GM18508 (cell line): ENCODE data around the gene ZMAT3.
"Not testable (repeated sequence)": the region's sequence is repeated elsewhere in the genome, so short reads cannot be mapped to it uniquely, and the experiment has no call there.

Source experiments
- ATAC-seq: cut with Tn5 transposase; IDR thresholded peaks from one replicate; pipeline ENCODE4 v1.9.1; 2021; ENCODE audit warnings: moderate number of reproducible peaks; ENCODE audit not compliant: insufficient read depth, unreplicated experiment

ZMAT3 gene

GRCh38 chr3:179069762-179070390 lies 1.7 kb downstream of the ZMAT3 start:
- ATAC-seq = no peak

DNA sequence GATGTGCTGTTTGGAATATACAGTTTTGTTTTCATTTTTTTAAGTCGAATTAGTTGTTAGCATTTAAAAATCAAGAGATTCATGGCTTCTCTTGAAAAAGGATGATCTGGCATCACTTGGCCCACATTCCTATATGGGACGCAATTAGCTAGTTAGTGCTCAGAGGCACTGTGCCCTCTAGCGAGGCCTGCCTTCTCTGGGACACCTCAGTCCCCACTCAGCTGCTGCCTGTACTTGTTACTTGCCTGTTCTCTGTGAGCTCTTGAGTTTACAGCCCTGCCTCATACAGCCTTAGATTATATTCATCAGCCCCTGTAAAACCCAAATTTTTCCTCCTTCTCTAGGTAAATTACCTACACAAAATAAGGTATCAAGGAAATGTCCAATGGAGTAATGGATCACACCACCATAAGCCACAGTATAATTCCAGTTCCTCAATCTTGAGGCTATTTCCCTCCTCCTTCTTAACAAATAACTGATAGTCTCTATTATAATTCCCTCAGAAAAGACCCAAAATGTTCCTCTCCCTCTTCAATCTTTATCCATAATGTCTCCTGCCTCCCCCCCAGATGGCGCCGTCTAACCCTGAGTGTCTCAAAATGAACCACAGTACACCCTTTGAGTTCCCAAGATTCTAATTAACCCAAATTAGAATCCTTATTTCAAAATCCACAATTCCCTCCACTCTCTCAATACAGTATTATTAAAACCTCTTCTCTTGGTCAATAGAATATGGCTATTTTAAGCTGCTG lies 2.7 kb downstream of the ZMAT3 start:
- ATAC-seq = no peak

GRCh38 chr3:179067839-179068238 lies 3.8 kb downstream of the ZMAT3 start:
- no peak for ATAC-seq

- ATAC-seq = no peak
Observed at GRCh38 chr3:179067291-179067690, 4.3 kb downstream of the ZMAT3 start.

DNA sequence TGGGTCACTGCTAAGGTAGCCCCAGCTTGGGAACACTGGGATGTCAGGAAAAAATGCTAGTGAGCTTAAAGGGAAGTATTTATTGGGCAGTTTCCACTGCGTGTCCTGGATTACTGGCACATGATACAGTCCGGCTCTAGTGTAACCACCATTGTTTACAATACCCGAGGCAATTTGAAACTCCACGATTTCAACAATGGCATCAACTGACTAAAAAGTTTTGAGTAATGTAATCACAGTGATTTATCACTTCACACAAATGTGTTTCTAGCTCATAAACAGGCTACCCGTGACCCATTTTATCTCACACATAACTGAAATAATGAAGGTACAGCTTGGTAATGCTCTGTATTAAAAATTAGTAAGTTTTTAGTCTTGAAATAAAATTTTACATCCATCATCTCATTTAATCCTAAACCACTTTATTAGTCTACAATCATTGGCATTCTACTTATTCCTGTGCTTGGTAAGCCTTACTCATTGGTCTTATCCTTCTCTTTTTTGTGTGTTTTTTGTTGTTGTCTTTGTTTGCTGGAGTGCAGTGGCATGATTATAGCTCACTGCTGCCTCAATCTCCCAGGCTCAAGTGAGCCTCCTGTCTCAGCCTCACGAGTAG lies 7.6 kb downstream of the ZMAT3 start:
- ATAC-seq = no peak

- no peak for ATAC-seq
Observed at GRCh38 chr3:179056326-179056725, 15.3 kb downstream of the ZMAT3 start.

GRCh38 chr3:179054565-179054964 lies 17.0 kb downstream of the ZMAT3 start:
- not testable (repeated sequence) for ATAC-seq

DNA sequence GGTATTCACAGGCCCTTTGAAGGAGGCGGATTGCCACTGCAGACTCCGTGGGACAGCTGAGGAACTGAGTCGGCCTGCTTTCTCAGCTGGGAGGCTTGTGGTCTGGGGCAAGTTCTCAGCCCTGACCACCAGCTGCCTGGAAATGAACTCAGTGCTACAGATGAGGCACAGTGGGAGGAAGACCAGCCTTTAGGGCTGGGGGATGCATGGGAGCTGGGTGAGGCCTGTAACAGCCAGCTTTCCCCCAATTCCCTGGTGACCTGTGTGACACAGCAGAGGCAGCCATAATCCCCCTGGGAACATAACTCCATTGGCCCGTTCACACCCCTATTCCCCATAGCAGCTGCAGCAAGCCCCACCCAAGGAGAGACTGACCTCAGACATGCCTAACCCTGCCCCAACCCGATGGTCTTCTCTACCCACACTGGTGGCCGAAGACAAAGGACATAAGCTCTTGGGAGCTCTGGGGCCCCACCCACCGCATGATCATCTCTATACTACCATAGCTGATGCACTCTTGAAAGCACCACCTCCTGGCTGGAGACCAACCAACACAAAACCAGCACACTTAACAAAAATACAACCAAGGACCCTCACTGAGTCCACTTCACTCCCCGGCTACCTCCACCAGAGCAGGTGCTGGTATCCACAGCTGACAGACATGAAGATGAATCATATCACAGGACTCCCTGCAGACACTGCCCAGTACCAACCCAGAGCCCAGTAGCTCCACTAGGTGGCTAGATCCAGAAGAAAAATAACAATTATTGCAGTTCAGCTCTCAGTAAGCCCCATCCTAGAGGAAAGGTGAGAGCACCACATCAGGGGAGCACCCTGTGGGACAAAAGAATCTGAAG lies 24.9 kb downstream of the ZMAT3 start:
- ATAC-seq = peak; percentile 72

- peak; percentile 60 for ATAC-seq
Observed at GRCh38 chr3:179045719-179046402, 25.7 kb downstream of the ZMAT3 start.

GRCh38 chr3:179038899-179039251 lies 32.7 kb downstream of the ZMAT3 start:
- ATAC-seq = not testable (repeated sequence)

DNA sequence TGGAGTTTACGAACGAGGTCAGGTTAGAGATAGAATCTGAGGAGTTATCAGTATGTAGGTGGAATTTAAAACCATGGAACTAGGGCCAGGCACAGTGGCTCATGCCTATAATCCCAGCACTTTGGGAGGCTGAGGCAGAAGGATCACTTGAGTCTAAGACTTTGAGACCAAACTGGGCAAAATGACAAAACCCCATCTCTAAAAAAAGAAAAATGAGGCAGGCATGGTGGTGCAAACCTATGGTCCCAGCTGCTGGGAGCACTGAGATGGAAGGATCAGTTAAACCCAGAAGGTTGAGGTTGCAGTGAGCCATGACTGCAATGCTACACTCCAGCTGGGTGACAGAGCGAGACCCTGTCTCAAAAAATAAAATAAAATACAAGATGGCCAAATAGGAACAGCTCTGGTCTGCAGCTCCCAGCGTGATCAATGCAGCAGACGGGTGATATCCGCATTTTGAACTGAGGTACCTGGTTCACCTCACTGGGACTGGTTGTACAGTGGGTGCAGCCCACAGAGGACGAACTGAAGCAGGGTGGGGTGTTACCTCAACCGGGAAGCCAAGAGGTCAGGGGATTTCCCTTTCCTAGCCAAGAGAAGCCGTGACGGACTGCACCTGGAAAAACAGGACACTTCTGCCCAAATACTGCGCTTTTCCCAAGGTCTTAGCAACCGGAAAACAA lies 33.3 kb downstream of the ZMAT3 start:
- no peak for ATAC-seq

- no peak for ATAC-seq
Observed at GRCh38 chr3:179037351-179037750, 34.3 kb downstream of the ZMAT3 start.

DNA sequence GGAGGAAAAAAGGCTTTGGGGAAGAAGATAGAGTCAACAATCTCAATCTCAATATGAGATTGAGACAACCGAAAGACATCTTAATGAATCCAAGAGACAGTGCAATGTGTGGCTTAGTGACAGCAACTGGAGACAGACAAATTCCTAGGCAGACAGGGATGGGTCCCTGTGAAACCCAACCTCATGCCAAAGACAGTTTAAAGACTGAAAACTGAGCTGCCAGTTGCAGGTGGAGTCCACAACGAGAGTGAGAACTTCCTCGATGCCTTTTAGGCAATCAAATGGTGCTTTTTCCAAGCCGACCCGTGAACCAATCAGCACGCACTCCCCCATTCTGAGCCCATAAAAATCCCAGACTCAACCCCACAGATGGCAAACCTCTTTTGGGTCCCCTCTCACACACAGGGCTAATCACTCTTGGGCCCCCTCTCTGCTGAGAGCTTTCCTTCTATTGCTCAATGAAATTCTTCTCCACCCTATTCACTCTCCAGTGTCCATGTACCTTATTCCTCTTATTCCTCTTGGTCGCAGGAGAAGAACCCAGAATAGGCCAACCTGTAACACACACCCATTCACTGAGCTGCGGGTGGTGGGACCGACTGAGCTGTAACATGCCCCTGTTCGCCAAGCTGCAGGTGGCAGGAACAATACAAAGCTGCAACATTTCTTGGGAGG lies 34.8 kb downstream of the ZMAT3 start:
- no peak for ATAC-seq

DNA sequence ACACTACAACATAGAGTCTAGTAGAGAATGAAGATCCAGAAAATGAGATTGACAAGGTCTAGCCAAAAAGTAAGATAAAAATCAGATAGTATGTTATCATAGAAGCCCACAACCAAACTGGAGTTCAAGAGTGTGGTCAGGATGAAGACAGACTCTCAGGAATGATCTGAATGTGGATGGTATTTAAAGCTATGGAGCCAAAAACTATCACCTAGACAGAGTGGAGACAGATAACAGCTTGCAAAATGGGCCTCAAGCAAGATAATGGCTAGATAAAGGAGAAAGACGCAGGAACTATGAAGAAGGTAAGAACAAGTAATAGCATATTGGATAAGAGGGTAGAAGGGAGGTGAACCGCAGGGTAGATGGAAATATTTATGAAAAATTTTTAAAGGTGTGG lies 35.4 kb downstream of the ZMAT3 start:
- ATAC-seq = no peak

- ATAC-seq = no peak
Observed at GRCh38 chr3:179035232-179035631, 36.4 kb downstream of the ZMAT3 start.

GRCh38 chr3:179033304-179033657 lies 38.3 kb downstream of the ZMAT3 start:
- not testable (repeated sequence) for ATAC-seq

GRCh38 chr3:179032454-179033303 lies 38.9 kb downstream of the ZMAT3 start:
- ATAC-seq = not testable (repeated sequence)

DNA sequence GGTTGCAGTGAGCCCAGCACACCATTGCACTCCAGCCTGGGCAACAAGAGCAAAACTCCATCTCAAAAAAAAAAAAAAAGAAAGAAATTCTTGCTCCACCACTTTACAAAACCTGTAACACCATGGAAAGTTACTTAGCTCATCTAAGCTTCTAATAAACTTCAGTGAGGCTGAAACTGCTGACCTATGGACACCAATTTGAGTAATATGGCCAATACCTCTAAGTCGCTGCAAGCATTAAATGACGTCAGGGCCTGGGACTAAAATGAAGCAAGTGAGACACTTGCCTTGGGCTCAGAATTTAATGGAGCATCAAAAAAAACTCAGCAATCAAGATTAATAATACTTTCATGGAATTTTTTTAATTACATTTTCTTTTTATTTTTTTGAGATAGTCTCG lies 42.5 kb downstream of the ZMAT3 start:
- no peak for ATAC-seq
